GM18507 (cell line): ENCODE data around the gene ITGAX.
"Not testable (repeated sequence)": the region's sequence is repeated elsewhere in the genome, so short reads cannot be mapped to it uniquely, and the experiment has no call there.

Source experiments
- DNase-seq: peaks from one replicate; pipeline ENCODE4 v3.0.0; 2011; ENCODE audit warnings: low read depth; ENCODE audit not compliant: insufficient read length; ENCODE audit errors: extremely low spot score
- FAIRE-seq: peaks from 2 replicates; lab custom pipeline; 2011; peaks lifted over from hg19 to GRCh38; lab: Jason Lieb, UNC

ITGAX gene

DNA sequence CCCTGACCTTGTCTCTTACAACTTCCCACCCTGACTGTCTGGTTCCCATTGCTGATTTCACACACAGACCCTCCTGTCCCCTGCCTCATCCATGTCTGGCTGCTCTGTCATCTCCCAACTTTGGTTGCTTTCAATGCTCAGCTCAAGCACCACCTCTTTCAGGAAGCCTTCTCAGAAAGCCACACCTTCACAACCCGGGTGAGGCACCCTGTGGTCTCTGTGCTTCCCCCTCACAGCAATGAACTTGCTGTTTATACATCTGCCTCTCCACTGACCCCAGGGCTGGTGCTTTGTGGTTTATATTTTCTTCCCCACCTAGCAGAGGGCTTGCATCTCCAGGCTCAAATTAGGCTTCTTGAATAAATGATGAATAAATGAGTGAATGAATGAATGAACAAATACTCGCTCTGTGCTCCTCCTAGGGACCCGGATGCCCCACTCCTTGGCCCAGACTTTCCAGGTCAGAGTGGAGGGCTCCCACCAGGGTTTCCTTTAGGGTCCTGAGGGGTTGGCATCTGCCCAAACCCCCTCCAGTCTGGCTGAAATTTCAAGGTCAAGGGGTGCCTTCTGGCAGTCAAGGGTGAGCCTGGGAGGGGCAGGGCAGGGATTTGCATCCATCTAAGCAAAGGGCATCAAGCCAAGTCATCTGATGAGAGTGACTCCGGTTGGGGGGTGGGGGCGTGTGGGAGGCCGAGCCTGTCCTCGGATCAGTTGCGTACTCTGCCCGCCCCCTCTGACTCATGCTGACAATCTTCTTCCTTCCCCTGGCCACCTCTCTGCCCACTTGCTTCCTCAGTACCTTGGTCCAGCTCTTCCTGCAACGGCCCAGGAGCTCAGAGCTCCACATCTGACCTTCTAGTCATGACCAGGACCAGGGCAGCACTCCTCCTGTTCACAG, at the start of gene ITGAX:
Gene ITGAX, plus strand, starts transcription at position 783 of the 898 bp plus-strand sequence. Its CDS starts 79 bp downstream, at position 862.
- peak; percentile 95 for FAIRE-seq
- DNase-seq: no peak

DNA sequence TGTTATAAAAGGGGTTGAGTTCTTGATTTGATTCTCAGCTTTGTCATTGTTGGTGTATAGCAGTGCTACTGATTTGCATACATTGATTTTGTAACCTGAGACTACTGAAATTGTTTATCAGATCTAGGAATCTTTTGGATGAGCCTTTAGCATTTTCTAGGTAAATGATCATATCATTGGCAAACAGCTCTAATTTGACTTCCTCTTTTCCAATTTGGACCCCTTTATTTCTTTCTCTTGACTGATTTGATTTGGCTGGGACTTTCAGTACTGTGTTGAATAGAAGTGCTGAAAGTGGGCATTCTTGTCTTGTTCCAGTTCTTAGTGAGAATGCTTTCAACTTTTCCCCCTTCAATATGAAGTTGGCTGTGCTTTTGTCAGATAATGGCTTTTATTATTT, 49.8 kb upstream of the ITGAX start:
- DNase-seq: no peak
- FAIRE-seq: no peak

DNA sequence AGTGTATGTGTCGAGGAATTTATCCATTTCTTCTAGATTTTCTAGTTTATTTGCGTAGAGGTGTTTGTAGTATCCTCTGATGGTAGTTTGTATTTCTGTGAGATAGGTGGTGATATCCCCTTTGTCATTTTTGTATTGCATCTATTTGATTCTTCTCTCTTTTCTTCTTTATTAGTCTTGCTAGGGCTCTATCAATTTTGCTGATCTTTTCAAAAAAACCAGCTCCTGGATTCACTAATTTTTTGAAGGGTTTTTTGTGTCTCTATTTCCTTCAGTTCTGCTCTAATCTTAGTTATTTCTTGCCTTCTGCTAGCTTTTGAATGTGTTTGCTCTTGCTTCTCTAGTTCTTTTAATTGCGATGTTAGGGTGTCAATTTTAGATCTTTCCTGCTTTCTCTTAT, 46.6 kb upstream of the ITGAX start:
- FAIRE-seq: not testable (repeated sequence)

DNA sequence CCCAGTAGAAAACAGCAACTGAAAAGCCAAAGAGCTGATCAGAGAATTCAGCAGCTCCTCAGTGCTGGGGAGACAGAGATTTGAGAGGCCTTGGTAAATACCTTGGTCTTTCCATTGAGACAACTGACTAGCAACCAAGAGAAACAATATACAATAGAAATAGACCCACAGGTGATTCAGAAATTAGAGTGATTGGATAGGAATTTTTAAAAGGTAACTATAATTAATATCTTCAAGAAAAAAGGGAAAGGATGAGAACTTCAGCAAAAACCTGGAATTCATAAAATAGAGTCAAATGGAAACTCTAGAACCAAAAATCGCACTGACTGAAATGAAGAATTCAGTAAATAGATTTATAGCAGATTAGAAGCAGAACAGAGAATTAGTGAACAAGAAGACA, 32.5 kb upstream of the ITGAX start:
- FAIRE-seq: no peak
- DNase-seq: no peak

More for the DNA sequence above, 46.6 kb upstream of the ITGAX start:
- DNase-seq: not testable (repeated sequence)

DNA sequence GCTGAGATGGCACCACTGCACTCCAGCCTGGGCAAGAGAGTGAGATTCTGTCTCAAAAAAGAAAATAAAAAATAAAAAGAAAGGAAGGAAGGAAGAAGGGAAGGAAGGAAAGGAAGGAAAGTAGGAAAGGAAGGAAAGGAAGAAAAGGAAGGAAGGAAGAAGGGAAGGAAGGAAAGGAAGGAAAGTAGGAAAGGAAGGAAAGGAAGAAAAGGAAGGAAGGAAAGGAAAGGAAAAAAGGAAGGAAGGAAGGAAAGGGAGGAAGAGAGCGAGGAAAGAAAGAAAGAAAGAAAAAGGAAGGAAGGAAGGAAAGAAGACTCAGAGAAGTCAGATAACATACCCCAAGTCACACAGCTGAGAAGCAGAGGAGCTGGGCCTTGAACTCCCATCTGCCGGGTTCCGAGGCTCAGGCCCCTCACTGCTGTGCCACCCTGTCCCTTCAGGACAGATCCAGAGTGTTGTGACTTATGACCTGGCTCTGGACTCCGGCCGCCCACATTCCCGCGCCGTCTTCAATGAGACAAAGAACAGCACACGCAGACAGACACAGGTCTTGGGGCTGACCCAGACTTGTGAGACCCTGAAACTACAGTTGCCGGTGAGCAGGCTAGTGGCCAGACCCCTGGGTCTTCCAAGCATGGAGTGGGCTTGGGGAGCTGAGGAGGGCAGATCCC, 30.9 kb upstream of the ITGAX start:
- FAIRE-seq (no peak), DNase-seq (no peak)

DNA sequence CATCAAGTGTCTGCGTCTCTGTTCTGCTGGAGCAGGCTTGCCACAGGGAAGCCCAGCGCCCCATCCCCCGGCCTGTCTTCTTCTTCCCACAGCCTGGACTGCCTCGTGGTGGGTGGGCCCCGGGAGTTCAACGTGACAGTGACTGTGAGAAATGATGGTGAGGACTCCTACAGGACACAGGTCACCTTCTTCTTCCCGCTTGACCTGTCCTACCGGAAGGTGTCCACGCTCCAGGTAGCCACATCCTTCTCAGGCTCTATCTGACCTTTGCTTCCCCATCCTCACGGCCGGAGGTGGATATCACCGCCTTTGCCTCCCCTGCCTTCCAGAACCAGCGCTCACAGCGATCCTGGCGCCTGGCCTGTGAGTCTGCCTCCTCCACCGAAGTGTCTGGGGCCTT, 29.8 kb upstream of the ITGAX start:
- FAIRE-seq (no peak), DNase-seq (no peak)

DNA sequence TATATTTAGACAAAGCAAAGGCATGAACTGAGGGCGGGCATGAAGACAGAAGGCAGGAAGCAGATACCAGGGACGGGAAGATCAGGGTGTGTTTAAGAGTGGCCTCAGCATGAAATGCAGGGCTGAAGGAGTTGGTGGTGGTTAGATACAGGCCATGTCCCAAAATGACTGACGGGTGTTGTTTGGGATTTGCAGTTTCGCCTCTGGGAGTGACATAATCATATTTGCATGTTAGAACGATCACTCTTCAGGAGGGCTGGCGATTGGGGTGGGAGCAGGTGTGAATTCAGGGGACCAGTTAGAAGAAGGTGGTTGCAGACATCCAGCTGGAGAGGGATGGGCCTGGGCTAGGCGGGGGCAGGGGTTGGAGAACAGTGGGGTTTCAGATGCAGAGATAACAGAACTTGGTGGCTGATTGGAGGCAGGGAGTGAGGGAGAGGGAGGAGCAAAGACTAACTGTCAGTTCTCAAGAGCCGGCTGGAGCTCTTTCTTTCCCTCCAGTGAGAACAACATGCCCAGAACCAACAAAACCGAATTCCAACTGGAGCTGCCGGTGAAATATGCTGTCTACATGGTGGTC, 27.2 kb upstream of the ITGAX start:
- DNase-seq: no peak
- no peak for FAIRE-seq

DNA sequence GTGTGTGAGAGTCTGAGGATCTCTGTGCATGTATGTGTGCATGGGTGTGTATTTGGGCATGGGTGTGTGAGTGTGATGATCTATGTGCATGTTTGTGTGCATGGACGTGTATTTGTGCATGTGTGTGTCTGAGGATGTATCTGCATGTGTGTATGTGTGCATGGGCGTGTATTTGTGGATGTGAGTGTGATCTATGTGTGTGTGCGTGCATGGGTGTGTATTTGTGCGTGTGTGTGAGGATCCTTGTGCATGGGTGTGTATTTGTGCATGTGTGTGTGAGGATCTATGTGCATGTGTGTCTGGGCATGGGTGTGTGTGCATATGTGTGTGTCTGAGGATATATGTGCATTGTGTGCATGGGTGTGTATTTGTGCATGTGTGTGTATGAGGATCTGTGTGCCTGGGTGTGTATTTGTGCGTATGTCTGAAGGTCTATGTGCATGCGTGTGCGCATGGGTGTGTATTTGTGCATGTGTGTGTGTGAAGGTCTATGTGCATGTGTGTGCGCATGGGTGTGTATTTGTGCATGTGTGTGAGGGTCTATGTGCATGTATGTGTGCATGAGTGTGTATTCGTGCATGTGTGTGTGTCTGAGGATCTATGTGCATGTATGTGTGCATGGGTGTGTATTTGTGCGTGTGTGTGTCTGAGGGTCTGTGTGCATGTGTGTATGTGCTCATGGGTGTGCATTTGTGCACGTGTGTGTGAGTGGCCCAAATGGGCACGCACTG, 26.5 kb upstream of the ITGAX start:
- FAIRE-seq: no peak
- DNase-seq: no peak

DNA sequence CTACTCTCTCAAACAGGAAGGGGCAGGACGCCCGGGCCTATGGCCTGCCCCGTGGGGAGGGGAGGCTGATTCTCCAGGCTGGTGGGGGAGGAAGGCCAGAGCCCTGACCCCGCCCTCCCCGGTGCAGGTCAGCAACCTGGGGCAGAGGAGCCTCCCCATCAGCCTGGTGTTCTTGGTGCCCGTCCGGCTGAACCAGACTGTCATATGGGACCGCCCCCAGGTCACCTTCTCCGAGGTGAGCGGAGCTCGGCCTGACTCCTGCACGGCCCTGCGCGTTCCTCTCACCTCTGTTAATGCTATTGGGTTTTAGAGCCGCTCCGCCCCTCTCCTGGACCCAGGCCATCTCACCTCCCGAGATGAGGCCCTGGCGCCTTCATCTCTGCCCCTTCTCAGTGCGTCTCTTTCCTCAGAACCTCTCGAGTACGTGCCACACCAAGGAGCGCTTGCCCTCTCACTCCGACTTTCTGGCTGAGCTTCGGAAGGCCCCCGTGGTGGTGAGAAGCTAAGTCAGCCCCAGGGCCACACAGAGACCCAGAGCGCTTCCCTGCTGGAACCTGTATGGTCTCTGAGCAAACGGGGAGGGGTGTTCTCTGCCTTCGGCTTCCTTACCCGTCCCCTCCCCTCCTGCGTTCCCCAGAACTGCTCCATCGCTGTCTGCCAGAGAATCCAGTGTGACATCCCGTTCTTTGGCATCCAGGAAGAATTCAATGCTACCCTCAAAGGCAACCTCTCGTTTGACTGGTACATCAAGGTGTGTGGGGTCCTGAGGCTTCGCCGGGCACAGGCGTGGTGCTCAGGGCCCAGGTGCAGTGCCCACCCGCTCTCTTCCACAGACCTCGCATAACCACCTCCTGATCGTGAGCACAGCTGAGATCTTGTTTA, 25.1 kb upstream of the ITGAX start:
- no peak for DNase-seq
- FAIRE-seq: no peak

DNA sequence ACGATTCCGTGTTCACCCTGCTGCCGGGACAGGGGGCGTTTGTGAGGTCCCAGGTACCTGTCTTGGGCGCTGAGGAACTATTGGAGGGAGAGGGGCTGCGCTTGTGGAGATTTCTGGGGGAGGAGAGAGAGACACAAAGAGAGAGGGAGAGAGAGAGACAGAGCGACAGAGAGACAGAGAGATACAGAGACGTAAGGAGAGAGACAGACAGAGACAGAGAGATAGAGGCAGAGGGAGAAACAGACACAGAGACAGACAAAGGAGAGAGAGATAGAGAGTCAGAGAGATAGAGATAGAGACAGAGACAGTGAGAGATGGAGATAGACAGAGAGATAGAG, 24.5 kb upstream of the ITGAX start:
- FAIRE-seq (no peak), DNase-seq (no peak)

DNA sequence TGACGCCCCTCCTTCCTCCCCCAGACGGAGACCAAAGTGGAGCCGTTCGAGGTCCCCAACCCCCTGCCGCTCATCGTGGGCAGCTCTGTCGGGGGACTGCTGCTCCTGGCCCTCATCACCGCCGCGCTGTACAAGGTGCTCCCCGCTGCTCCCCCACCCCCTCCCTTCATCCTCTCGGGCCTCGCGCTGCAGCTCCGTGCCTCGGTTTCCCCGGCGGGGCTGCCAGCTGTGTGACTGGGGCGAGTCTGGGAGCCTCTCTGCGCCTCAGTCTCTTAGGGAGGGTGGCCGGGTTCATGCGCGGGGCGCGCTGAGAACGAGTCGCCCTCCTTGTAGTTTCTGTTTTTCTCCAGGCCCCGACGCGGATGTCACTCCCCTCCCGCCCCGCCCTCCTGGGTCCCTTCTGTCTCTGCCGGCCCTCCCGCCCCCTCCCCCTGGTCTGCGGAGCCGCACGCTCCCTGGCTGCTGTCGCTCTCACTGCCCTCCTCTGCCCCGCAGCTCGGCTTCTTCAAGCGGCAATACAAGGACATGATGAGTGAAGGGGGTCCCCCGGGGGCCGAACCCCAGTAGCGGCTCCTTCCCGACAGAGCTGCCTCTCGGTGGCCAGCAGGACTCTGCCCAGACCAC, 23.7 kb upstream of the ITGAX start:
- DNase-seq: no peak
- FAIRE-seq: no peak

DNA sequence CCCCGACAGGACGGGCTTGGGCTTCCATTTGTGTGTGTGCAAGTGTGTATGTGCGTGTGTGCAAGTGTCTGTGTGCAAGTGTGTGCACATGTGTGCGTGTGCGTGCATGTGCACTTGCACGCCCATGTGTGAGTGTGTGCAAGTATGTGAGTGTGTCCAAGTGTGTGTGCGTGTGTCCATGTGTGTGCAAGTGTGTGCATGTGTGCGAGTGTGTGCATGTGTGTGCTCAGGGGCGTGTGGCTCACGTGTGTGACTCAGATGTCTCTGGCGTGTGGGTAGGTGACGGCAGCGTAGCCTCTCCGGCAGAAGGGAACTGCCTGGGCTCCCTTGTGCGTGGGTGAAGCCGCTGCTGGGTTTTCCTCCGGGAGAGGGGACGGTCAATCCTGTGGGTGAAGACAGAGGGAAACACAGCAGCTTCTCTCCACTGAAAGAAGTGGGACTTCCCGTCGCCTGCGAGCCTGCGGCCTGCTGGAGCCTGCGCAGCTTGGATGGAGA, 23.1 kb upstream of the ITGAX start:
- FAIRE-seq: no peak

DNA sequence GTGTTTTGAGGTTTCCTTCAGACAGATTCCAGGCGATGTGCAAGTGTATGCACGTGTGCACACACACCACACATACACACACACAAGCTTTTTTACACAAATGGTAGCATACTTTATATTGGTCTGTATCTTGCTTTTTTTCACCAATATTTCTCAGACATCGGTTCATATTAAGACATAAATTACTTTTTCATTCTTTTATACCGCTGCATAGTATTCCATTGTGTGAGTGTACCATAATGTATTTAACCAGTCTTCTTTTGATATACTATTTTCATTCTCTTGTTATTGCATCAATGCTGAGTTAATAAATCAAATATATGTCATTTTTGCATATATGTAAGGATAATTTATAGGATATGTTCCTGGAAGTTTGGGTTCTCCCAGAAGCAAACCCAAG, 22.4 kb upstream of the ITGAX start:
- no peak for FAIRE-seq
- no peak for DNase-seq

More for the DNA sequence above, 23.1 kb upstream of the ITGAX start:
- no peak for DNase-seq

DNA sequence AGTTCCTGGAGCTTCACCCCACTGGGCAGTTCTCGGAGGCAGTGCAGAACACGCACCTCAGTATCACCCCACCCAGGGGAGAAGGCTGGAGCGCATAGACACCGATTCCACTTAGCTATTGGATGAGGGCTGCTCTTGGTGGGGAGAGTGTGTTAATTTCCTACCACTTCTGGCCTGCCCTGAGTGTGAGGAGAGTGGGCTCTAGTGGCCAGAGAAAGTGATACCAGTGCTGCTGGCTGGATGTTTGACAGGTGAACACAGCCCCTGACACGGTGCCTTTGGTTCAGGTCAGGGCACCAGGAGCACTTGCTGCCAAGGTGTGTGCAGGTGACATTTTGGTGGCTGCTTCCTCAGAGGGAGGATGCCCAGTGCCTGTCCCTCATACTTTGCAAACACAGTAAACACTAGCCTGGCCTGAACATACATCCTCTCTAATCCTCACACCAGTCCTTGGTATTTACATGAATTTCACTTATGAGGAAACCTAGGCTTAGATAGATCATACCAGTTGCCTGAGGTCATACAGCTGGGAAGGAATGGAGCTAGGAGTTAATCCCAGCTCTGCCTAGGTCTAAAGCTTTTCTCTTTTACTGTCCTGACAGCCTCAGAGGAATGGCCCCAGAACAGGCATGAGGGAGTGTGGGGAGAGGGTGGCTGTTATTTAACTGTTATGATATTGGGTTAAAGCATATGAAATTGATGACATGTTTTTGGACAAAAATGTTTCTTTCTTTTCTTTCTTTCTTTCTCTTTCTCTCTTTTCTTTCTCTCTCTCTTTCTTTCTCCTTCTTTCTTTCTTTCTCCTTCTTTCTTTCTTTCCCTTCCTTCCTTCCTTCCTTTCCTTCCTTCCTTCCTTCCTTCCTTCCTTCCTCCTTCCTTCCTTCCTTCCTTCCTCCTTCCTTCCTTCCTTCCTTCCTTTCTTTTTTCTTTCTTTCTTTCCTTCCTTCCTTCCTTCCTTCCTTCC, 21.0 kb upstream of the ITGAX start:
- no peak for FAIRE-seq
- no peak for DNase-seq

DNA sequence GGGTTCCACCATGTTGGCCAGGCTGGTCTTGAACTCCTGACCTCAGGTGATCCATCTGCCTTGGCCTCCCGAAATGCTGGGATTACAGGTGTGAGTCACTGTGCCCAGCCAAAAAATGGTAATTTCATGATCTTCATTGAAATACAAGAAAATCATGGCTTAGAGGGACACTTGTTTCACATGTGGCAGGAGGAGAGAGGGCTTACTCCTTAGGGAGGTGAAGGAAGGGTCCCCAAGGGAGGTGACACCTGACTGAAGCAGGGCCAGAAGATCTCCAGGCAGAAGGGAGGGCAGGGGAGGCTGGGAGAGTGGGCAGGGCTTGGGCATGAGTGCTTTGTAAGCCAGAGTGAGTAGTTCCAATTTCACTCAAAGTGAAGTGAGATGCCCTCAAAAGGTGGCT, 20.0 kb upstream of the ITGAX start:
- no peak for FAIRE-seq
- no peak for DNase-seq

DNA sequence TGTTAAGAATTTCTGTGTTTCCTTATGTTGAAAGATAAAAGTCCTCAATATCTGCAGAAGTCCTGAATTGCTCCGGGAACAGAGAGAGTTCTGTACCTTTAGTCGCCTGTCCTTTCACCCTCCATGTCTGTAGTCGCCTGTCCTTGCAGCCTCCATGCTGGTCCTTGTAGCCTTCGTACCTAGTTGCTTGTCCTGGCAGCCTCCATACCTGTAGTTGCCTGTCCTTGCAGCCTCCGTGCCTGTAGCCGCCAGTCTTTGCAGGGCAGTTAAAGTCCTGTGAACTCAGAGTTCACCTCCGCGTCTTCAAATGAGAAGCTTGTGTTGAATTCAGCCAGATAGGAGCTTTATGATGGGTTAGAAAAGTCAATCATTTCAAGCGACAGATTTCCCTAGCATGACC, 19.5 kb upstream of the ITGAX start:
- DNase-seq: no peak
- FAIRE-seq: no peak

DNA sequence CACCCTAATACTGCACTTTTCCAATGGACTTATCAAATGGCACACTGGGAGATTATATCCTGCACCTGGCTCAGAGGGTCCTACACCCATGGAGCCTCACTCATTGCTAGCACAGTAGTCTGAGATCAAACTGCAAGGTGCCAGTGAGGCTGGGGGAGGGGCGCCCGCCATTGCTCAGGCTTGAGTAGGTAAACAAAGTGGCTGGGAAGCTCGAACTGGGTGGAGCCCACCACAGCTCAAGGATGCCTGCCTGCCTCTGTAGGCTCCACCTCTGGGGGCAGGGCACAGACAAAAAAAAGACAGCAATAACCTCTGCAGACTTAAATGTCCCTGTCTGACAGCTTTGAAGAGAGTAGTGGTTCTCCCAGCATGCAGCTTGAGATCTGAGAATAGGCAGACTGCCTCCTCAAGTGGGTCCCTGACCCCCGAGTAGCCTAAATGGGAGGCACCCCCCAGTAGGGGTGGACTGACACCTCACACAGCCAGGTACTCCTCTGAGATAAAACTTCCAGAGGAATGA, 16.8 kb upstream of the ITGAX start:
- FAIRE-seq, DNase-seq: not testable (repeated sequence)
